Activated CD8-positive, alpha-beta T cell treated with anti-CD3 and anti-CD28 coated beads for 36 hours (primary cell): ENCODE measurements around the gene TTLL4. TPM values are rescaled to one million over a fixed set of nuclear protein-coding genes. Genes with fewer than 3 reads are reported as not detected.

ENCODE experiments used
- ATAC-seq: fragments of 200-7000 bp; cut with Tn5 transposase; one replicate; pipeline ENCODE4 v1.10.0; 2021; ENCODE audit warnings: mild to moderate bottlenecking, moderate library complexity
- CTCF ChIA-PET: fragments of 350-600 bp; sonication (Branson Sonifier 250); formaldehyde crosslinking; loops from one replicate; lab custom pipeline; 2021; ENCODE audit warnings: antibody characterized with exemption; lab: Charles Lee
- POLR2A ChIA-PET: fragments of 350-600 bp; sonication (Branson Sonifier 250); formaldehyde crosslinking; loops from one replicate; lab custom pipeline; 2021; ENCODE audit warnings: antibody characterized with exemption; lab: Charles Lee
- DNase-seq: peaks from one replicate; pipeline ENCODE4 v3.0.0-alpha.2; 2020
- H3K27ac Mint-ChIP-seq: one replicate; pipeline ENCODE4 v1.8.0; 2021; ENCODE audit warnings: mild to moderate bottlenecking, mixed read lengths
- H3K27me3 Mint-ChIP-seq: one replicate; pipeline ENCODE4 v1.8.0; 2021; ENCODE audit warnings: mixed read lengths
- H3K36me3 Mint-ChIP-seq: one replicate; pipeline ENCODE4 v1.8.0; 2021; ENCODE audit warnings: low read depth, mixed read lengths
- H3K4me1 Mint-ChIP-seq: one replicate; pipeline ENCODE4 v1.8.0; 2021; ENCODE audit warnings: low read depth, mixed read lengths
- H3K4me3 Mint-ChIP-seq: one replicate; pipeline ENCODE4 v1.8.0; 2021; ENCODE audit warnings: mild to moderate bottlenecking, moderate library complexity, mixed read lengths
- H3K9me3 Mint-ChIP-seq: one replicate; pipeline ENCODE4 v1.8.0; 2021; ENCODE audit warnings: mixed read lengths
- CTCF ChIP-seq: fragments of 200-600 bp; IDR thresholded peaks from one replicate; pipeline ENCODE4 v1.8.0; 2022; ENCODE audit warnings: antibody characterized with exemption, mild to moderate bottlenecking
- intact Hi-C: fragments of 100-400 bp; cut with micrococcal nuclease; formaldehyde crosslinking; loops from one replicate; pipeline ENCODE4 v1.10.0; 2022
- total RNA-seq, 2 experiments: library from RNA; stranded (reverse); gene quantifications; one replicate each; pipeline ENCODE4 v1.2.3, GENCODE V29; 2021

The TTLL4 gene
- total RNA-seq, 2 experiments from 2014 or later = 32.2 to 36.6 TPM

GRCh38 chr2:218802386-218802994, 91.9 kb downstream of the TTLL4 start:
- Mint-ChIP-seq H3K9me3 (peaks cover 6% of the 10 kb centered on the region), H3K4me1 (peaks cover 5% of the 10 kb centered on the region), H3K27ac (no peak overlapping the region), H3K4me3 (no peak overlapping the region), H3K27me3 (peaks cover 33% of the 10 kb centered on the region), H3K36me3 (peaks cover 3% of the 10 kb centered on the region)
- DNase-seq (no peak), ATAC-seq (no peak)
- no peak for TF ChIP-seq CTCF
- CTCF ChIA-PET = interaction anchor here (0.7 to 0.9 kb wide), 2 partner anchors 27 to 45 kb away, joined by 3 to 4 read pairs; no protein-coding TSS in a partner anchor
- POLR2A ChIA-PET = no interaction called here
- intact Hi-C loops = no loop called here

GRCh38 chr2:218804817-218805216, 94.2 kb downstream of the TTLL4 start:
- peaks cover 33% of the 10 kb centered on the region for H3K27me3 Mint-ChIP-seq
- no peak for DNase-seq
- intact Hi-C loops = no loop called here
- H3K4me1 Mint-ChIP-seq = peaks cover 5% of the 10 kb centered on the region
- CTCF ChIA-PET = interaction anchor here (1.3 kb wide), 1 partner anchor 78 kb away, joined by 3 read pairs; no protein-coding TSS in a partner anchor
- peaks cover 6% of the 10 kb centered on the region for H3K9me3 Mint-ChIP-seq
- POLR2A ChIA-PET = no interaction called here
- no peak overlapping the region for H3K4me3 Mint-ChIP-seq
- no peak for TF ChIP-seq CTCF
- no peak for ATAC-seq
- H3K27ac Mint-ChIP-seq = no peak overlapping the region
- peaks cover 3% of the 10 kb centered on the region for H3K36me3 Mint-ChIP-seq

Other genes with a start within 250 kb of the TTLL4 start
- gene USP37, start 142.5 kb upstream of the TTLL4 start, total RNA-seq = 10 to 100 TPM; 51.7 to 53.2 TPM
- gene CNOT9, start 142.0 kb upstream of the TTLL4 start, total RNA-seq = 100 to 1,000 TPM; 106 to 119 TPM
- gene PLCD4, start 102.9 kb upstream of the TTLL4 start, total RNA-seq = under 1 TPM; 0.34 to 0.49 TPM
- 10 to 100 TPM; 30.4 to 33.7 TPM for gene ZNF142, start 51.2 kb upstream of the TTLL4 start, total RNA-seq
- gene BCS1L, start 51.2 kb upstream of the TTLL4 start, total RNA-seq = 10 to 100 TPM; 69.6 to 76.3 TPM
- gene RNF25, start 38.8 kb upstream of the TTLL4 start, total RNA-seq = 10 to 100 TPM; 14.7 to 17.0 TPM
- gene STK36, start 38.7 kb upstream of the TTLL4 start, total RNA-seq = 10 to 100 TPM; 11.6 to 14.9 TPM
- gene CYP27A1, start 71.3 kb downstream of the TTLL4 start, total RNA-seq = under 1 TPM; 0.14 to 0.18 TPM
- gene PRKAG3, start 121.0 kb downstream of the TTLL4 start, total RNA-seq = not detected
- under 1 TPM; 0.25 to 0.34 TPM for gene WNT6, start 149.0 kb downstream of the TTLL4 start, total RNA-seq
- gene WNT10A, start 170.0 kb downstream of the TTLL4 start, total RNA-seq = 10 to 100 TPM; 27.9 to 29.2 TPM
- not detected for gene CDK5R2, start 248.8 kb downstream of the TTLL4 start, total RNA-seq